Left forelimb (tissue), 1 donor: ENCODE measurements around the gene HSPB6.
A peak's percentile ranks its signal among the peaks of the same experiment; 100 is the strongest.

Experiments used
- DNase-seq: peaks from one replicate; pipeline ENCODE4 v3.0.0-alpha.2; 2018; ENCODE audit warnings: low spot score

The HSPB6 gene

GRCh38 chr19:35716801-35717664, 39.8 kb downstream of the HSPB6 start:
- peak; percentile 88 for DNase-seq

GRCh38 chr19:35715981-35716800, 40.6 kb downstream of the HSPB6 start:
- no peak for DNase-seq

- no peak for DNase-seq
Measured at GRCh38 chr19:35715355-35715809, 41.4 kb downstream of the HSPB6 start.

- DNase-seq, result no peak
Measured at GRCh38 chr19:35714601-35715354, 42.1 kb downstream of the HSPB6 start.

- DNase-seq, result no peak
Measured at GRCh38 chr19:35713904-35714495, 42.8 kb downstream of the HSPB6 start.

- no peak for DNase-seq
Measured at GRCh38 chr19:35713506-35713850, 43.4 kb downstream of the HSPB6 start.

GRCh38 chr19:35712567-35713505, 44.0 kb downstream of the HSPB6 start:
- DNase-seq, result no peak

- no peak for DNase-seq
Measured at GRCh38 chr19:35710784-35711723, 45.8 kb downstream of the HSPB6 start.

GRCh38 chr19:35708391-35708790, 48.4 kb downstream of the HSPB6 start:
- no peak for DNase-seq
